Head of caudate nucleus (tissue), 42 donors: Measurements from ENCODE around the gene CDC123.
A peak's percentile ranks its signal among the peaks of the same experiment; 100 is the strongest.
"Not testable (repeated sequence)": the region's sequence is repeated elsewhere in the genome, so short reads cannot be mapped to it uniquely, and the experiment has no call there.

Experiments
- DNase-seq, 42 donors: peaks; one replicate each; pipeline versions ENCODE4 v3.0.0 to v3.0.0-alpha.2; 2020 to 2021; ENCODE audit warnings: mixed read lengths in 7 of 42
- intact Hi-C: fragments of 100-400 bp; cut with DNase I; formaldehyde crosslinking; loops from one replicate; pipeline ENCODE4 v1.15.0; 2022

CDC123 gene

GRCh38 chr10:12221323-12222298 is 25.6 kb downstream of the CDC123 start:
- intact Hi-C loops: no loop called here
- peak in 25 of 42 donors; percentile 15 to 77 (median 44) for DNase-seq

- no peak for DNase-seq
- intact Hi-C loops: no loop called here
These were observed 29.5 kb downstream of the CDC123 start for GRCh38 chr10:12225444-12225843.

GRCh38 chr10:12226438-12226837 is 30.4 kb downstream of the CDC123 start:
- DNase-seq, intact Hi-C loops: not testable (repeated sequence)

GRCh38 chr10:12228851-12229250 is 32.9 kb downstream of the CDC123 start:
- intact Hi-C loops: no loop called here
- no peak for DNase-seq

- DNase-seq, intact Hi-C loops: not testable (repeated sequence)
These were observed 38.7 kb downstream of the CDC123 start for GRCh38 chr10:12234687-12235086.

- DNase-seq: no peak
- intact Hi-C loops: no loop called here
These were observed 39.2 kb downstream of the CDC123 start for GRCh38 chr10:12235116-12235694.

GRCh38 chr10:12235796-12236195 is 39.8 kb downstream of the CDC123 start:
- intact Hi-C loops: no loop called here
- DNase-seq: no peak

GRCh38 chr10:12237265-12238220 is 41.6 kb downstream of the CDC123 start:
- intact Hi-C loops: no loop called here
- no peak for DNase-seq

GRCh38 chr10:12238821-12239220 is 42.8 kb downstream of the CDC123 start:
- intact Hi-C loops: no loop called here
- DNase-seq: no peak

GRCh38 chr10:12241810-12242529 is 46.0 kb downstream of the CDC123 start:
- intact Hi-C loops: no loop called here
- no peak for DNase-seq

- intact Hi-C loops: no loop called here
- DNase-seq: peak in 1 of 42 donors; percentile 4
These were observed 48.1 kb downstream of the CDC123 start for GRCh38 chr10:12243864-12244620.

- DNase-seq: peak in 8 of 42 donors; percentile 12 to 68 (median 46)
- intact Hi-C loops: no loop called here
These were observed 54.2 kb downstream of the CDC123 start for GRCh38 chr10:12250181-12250580.

GRCh38 chr10:12250702-12251101 is 54.7 kb downstream of the CDC123 start:
- DNase-seq: peak in 1 of 42 donors; percentile 30
- intact Hi-C loops: not testable (repeated sequence)

- intact Hi-C loops: no loop called here
- DNase-seq: no peak
These were observed 55.6 kb downstream of the CDC123 start for GRCh38 chr10:12251581-12251980.

- DNase-seq: no peak
- intact Hi-C loops: no loop called here
These were observed 57.0 kb downstream of the CDC123 start for GRCh38 chr10:12252882-12253546.

- intact Hi-C loops: no loop called here
- no peak for DNase-seq
These were observed 59.1 kb downstream of the CDC123 start for GRCh38 chr10:12255048-12255447.

- no peak for DNase-seq
- intact Hi-C loops: loop anchor here (10.0 kb wide), 1 partner anchor 815 kb away; no protein-coding TSS in a partner anchor
These were observed 64.0 kb downstream of the CDC123 start for GRCh38 chr10:12259988-12260387.
